Spleen (tissue), 11 donors: ENCODE results near the gene UBA52. TPM values are rescaled to one million over a fixed set of nuclear protein-coding genes. Genes with fewer than 3 reads are reported as not detected.

Source experiments
- DNase-seq: peaks from one replicate; pipeline ENCODE4 v3.0.0-alpha.2; 2020
- H3K27ac ChIP-seq, 8 donors: fragments of 200-600 bp; sonication (generic) in 7 of 8; 1 replicate in 4 of 8; 2 replicates in 4 of 8; pipeline versions ENCODE4 v1.5.0 to v1.8.0; 2016 to 2021; ENCODE audit warnings: inconsistent platforms in 4 of 8, mild to moderate bottlenecking in 4 of 8, moderate library complexity in 1 of 8
- H3K27me3 ChIP-seq, 7 donors: fragments of 200-600 bp; sonication (generic) in 6 of 7; replicated peaks in 1 of 7; 1 replicate in 4 of 7; 2 replicates in 3 of 7; pipeline versions ENCODE4 v1.5.0 to v1.8.0; 2016 to 2021; ENCODE audit warnings: inconsistent platforms in 3 of 7, mild to moderate bottlenecking in 1 of 7
- H3K36me3 ChIP-seq, 6 donors: fragments of 200-600 bp; sonication (generic) in 5 of 6; 1 replicate in 4 of 6; 2 replicates in 2 of 6; pipeline versions ENCODE4 v1.5.0 to v1.8.0; 2016 to 2021; ENCODE audit warnings: inconsistent platforms in 2 of 6
- H3K4me1 ChIP-seq, 6 donors: fragments of 200-600 bp; sonication (generic) in 5 of 6; 1 replicate in 3 of 6; 2 replicates in 3 of 6; pipeline versions ENCODE4 v1.5.0 to v1.8.0; 2016 to 2021; ENCODE audit warnings: inconsistent platforms in 3 of 6
- H3K4me3 ChIP-seq, 8 donors: fragments of 200-600 bp; sonication (generic) in 7 of 8; 1 replicate in 4 of 8; 2 replicates in 4 of 8; pipeline versions ENCODE4 v1.5.0 to v1.8.0; 2016 to 2021; ENCODE audit warnings: inconsistent platforms in 4 of 8, mild to moderate bottlenecking in 4 of 8, moderate library complexity in 2 of 8
- H3K9me3 ChIP-seq, 8 donors: fragments of 200-600 bp; sonication (generic) in 7 of 8; 1 replicate in 4 of 8; 2 replicates in 4 of 8; pipeline versions ENCODE4 v1.5.0 to v1.8.0; 2016 to 2021; ENCODE audit warnings: inconsistent platforms in 4 of 8
- CTCF ChIP-seq, 11 experiments: fragments of 200-600 bp in 7 of 11; fragments of 450-650 bp in 4 of 11; sonication (generic) in 4 of 11; IDR thresholded peaks in 8 of 11; conservative IDR thresholded peaks in 3 of 11; 1 replicate in 7 of 11; 2 replicates in 4 of 11; pipeline versions ENCODE4 v1.4.0 to v1.8.0; 2016 to 2021; ENCODE audit warnings: antibody characterized with exemption in 11 of 11, inconsistent platforms in 4 of 11, mild to moderate bottlenecking in 1 of 11
- POLR2A ChIP-seq, 3 donors: fragments of 450-650 bp; IDR thresholded peaks; one replicate each; pipeline ENCODE4 v1.5.1; 2017; ENCODE audit warnings: antibody characterized with exemption in 3 of 3, mild to moderate bottlenecking in 1 of 3
- POLR2AphosphoS5 ChIP-seq, 3 donors: sonication (generic); formaldehyde crosslinking; IDR thresholded peaks; one replicate each; pipeline ENCODE4 v1.5.1; 2017; ENCODE audit warnings: antibody characterized with exemption in 3 of 3
- WGBS, 5 donors: extraction: QIAGEN DNeasy Blood & Tissue Kit in 3 of 5; methylation state at CpG; one replicate each; pipeline versions ENCODE4 v1.1.5 to v1.1.7; 2013 to 2018; 5-methylcytosine and 5-hydroxymethylcytosine counted together
- intact Hi-C: fragments of 100-400 bp; cut with DNase I; formaldehyde crosslinking; loops from one replicate; pipeline ENCODE4 v1.15.0; 2023; ENCODE audit warnings: low total_unique reads
- polyA plus RNA-seq, 3 donors: library from polyadenylated mRNA; stranded (reverse); fragments of 200-250 nt; gene quantifications; one replicate each; pipeline ENCODE4 v1.2.1, GENCODE V29; 2013
- total RNA-seq, 7 donors: library from RNA; depleted of rRNA in 3 of 7; stranded (reverse); fragments of >200 nt in 3 of 7; fragmentation: NEBNext Ultra II Directional in 4 of 7; extraction: Animal tissue kit (Norgen Biotek cat#: 25700) in 4 of 7; gene quantifications; one replicate each; pipeline versions ENCODE4 v1.1.0 to v1.2.1, GENCODE V29; 2016 to 2021
- donor health status: healthy with polysubstance abuse.
- donor health status: DM: no; HTN: no; CAD: no; lungs with moderate emphysema.
- donor health status: DM: no; HTN: no; CAD: no.
- donor health status: Bipolar disorder and iron deficiency.
- donor health status: healthy.
- donor health status: DM: no; HTN: no; CAD: no.
- donor health status: DM: yes; HTN: yes; CAD: no.

Gene UBA52
- total and polyA plus RNA-seq, 10 donors = 650 to 2,132 (median 1,063) TPM

- Histone ChIP-seq H3K36me3 (no peaks in the 10 kb centered on the region), H3K4me3 (no peak overlapping the region), H3K27me3 (peaks cover 22 to 98% (median 95%) of the 10 kb centered on the region in 7 donors), H3K4me1 (peaks cover 31 to 69% (median 54%) of the 10 kb centered on the region in 6 donors), H3K9me3 (no peaks in the 10 kb centered on the region), H3K27ac (no peak overlapping the region)
- no peak for TF ChIP-seq POLR2AphosphoS5 (IDR thresholded peaks at IDR 0.05)
- no peak for TF ChIP-seq CTCF (IDR thresholded peaks at IDR 0.05 in 8 of 11, conservative IDR thresholded peaks at IDR 0.05 in 3 of 11)
- intact Hi-C loops = no loop called here
- DNase-seq = no peak
- WGBS, 5 donors = 30 to 51% (median 37%) methylated on average over 2 of the region's 2 CpGs
Measured at GRCh38 chr19:18609717-18610051, 38.0 kb downstream of the UBA52 start.

GRCh38 chr19:18610245-18610555 is 38.5 kb downstream of the UBA52 start:
- DNase-seq = no peak
- Histone ChIP-seq H3K4me3 (no peak overlapping the region), H3K27me3 (peaks cover 22 to 98% (median 95%) of the 10 kb centered on the region in 7 donors), H3K27ac (no peak overlapping the region), H3K4me1 (peaks cover 31 to 65% (median 54%) of the 10 kb centered on the region in 6 donors), H3K9me3 (no peaks in the 10 kb centered on the region), H3K36me3 (no peaks in the 10 kb centered on the region)
- TF ChIP-seq POLR2A (IDR thresholded peaks at IDR 0.05) (no peak), CTCF (IDR thresholded peaks at IDR 0.05 in 8 of 11, conservative IDR thresholded peaks at IDR 0.05 in 3 of 11) (no peak)
- intact Hi-C loops = no loop called here
- WGBS, 5 donors = 23 to 48% (median 32%) methylated on average over 3 of the region's 3 CpGs

- Histone ChIP-seq H3K27ac (no peak overlapping the region), H3K9me3 (no peaks in the 10 kb centered on the region), H3K27me3 (peaks cover 22 to 98% (median 95%) of the 10 kb centered on the region in 7 donors), H3K36me3 (no peaks in the 10 kb centered on the region), H3K4me1 (peaks cover 31 to 61% (median 50%) of the 10 kb centered on the region in 6 donors), H3K4me3 (peak overlapping the region in 1 of 8 donors; percentile 67)
- intact Hi-C loops = no loop called here
- DNase-seq = no peak
- peak in 1 of 3 donors; percentile 55 for TF ChIP-seq POLR2AphosphoS5 (IDR thresholded peaks at IDR 0.05)
- TF ChIP-seq POLR2A (IDR thresholded peaks at IDR 0.05) = no peak
- no peak for TF ChIP-seq CTCF (IDR thresholded peaks at IDR 0.05 in 8 of 11, conservative IDR thresholded peaks at IDR 0.05 in 3 of 11)
- 2 to 4% (median 3%) methylated on average over 20 to 45 of the region's 45 CpGs for WGBS, 5 donors
Measured at GRCh38 chr19:18610556-18611326, 39.1 kb downstream of the UBA52 start.

- DNase-seq = no peak
- Histone ChIP-seq H3K9me3 (no peaks in the 10 kb centered on the region), H3K27ac (no peak overlapping the region), H3K4me1 (peaks cover 31 to 55% (median 44%) of the 10 kb centered on the region in 6 donors), H3K27me3 (peaks cover 22 to 98% (median 89%) of the 10 kb centered on the region in 7 donors), H3K36me3 (no peaks in the 10 kb centered on the region), H3K4me3 (peak overlapping the region in 7 of 8 donors; percentile 4 to 67 (median 39))
- intact Hi-C loops = no loop called here
- TF ChIP-seq POLR2A (IDR thresholded peaks at IDR 0.05) (no peak), CTCF (IDR thresholded peaks at IDR 0.05 in 8 of 11, conservative IDR thresholded peaks at IDR 0.05 in 3 of 11) (no peak), POLR2AphosphoS5 (IDR thresholded peaks at IDR 0.05) (no peak)
- WGBS, 5 donors = 1 to 3% (median 2%) methylated on average over 30 to 62 of the region's 62 CpGs
Measured at GRCh38 chr19:18611327-18612050, 39.8 kb downstream of the UBA52 start.
